NCI-H1417 treated with DMSO at 0.1 percent for 48 hours (cell line): Measurements from ENCODE around the gene MICAL1.

ENCODE experiments used
- DNase-seq: peaks from one replicate; lab custom pipeline; 2025; lab: John Stamatoyannopoulos, UW

The MICAL1 gene

DNA sequence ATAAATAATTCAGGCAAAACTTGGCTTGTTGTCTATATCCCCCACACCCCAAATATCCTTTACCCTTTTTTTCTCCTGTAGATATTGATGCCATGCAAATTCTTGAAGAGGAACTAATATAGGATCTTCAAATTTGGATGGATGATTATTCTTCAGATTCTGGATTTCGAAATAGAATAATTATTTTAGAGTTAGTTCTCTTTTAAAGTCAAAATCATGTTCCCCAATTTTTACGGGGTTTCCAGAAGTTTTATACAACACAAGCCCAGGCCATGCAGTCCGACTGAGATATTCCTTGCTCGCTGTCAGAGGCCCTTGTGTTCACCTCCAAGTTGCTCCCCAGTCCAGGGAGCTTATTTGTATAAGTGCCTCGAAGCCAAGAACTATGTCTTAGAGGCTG lies 19.5 kb downstream of the MICAL1 start:
- no peak for DNase-seq

DNA sequence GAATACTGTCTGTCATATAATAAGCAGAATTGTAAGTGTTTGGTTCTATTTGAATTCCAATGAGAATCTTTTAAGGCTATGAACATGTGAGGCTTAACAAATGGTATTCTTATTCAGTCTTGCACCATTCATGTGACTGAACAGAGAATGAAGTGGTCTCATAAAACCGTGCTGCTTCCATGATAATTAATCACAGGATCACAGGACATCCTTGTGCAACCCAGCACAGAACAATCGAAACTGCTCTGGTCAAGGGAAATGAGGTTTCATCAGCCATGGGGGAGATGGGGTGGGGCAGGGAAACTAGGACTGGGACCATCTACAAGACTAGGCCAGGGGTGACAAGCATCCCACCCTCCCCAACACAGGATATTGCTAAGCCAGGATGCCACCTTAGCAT lies 21.1 kb downstream of the MICAL1 start:
- DNase-seq = no peak

DNA sequence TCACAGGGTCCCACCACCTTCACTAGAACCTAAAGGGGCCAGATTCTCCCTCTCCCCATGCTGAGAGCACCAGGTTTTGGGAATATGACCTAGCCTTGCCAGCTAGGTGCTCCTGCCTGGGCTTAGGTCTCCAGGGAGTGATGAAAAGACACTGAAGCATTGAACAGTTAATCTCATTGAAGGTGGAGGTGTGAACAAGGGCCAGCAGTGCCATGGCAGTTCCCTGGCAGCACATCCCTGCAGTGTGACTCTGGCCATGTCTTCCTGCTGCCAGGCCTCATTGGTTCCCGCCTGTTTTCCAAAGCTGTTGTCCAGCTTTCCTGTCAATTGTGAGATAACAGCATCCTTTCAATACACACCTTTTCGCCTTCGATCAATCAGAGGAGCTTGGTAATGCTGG lies 26.1 kb downstream of the MICAL1 start:
- no peak for DNase-seq

DNA sequence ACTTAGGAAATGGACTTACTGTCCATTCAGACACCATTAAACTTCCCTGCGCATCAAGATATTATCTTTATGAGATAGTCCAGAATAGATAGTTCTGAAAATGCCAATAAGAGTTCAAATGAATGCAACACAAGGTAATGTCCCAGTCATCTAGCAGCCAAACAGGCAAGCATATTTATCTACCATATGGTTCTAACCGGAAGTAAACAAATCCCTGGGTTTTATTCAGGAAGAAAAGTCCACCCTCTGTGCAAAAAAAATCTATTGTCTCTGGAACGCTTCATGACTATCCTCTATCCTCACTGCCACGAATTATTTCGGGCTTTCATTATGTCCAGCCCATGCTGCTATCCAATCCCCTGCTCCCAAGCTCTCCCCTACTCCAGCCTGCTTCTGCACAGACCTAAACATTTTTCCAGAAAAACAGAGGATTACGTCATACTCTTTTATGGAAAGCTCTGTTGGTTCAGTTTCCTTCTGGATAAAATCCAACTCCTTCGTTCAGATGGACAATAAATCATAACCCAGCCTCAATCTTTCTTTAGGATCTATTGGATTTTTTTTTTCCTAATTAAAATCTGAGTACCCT lies 26.6 kb downstream of the MICAL1 start:
- no peak for DNase-seq

DNA sequence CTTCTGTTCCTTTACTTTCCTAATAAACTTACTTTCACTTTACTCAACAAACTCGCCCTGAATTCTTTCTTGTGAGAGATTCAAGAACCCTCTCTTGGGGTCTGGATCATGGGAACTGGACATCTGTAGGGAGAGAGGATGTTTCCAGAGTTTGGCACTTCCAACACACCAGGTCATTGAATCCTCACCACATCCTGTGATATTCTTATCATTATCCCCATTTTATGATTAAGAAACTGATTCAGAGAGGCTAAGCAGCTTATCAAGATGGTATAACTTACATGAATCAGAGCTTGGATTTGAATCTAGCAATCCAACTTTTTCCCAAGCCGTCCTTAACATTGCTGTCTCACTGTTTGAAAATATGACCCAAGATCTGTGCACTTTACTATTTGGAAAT lies 30.6 kb downstream of the MICAL1 start:
- no peak for DNase-seq

DNA sequence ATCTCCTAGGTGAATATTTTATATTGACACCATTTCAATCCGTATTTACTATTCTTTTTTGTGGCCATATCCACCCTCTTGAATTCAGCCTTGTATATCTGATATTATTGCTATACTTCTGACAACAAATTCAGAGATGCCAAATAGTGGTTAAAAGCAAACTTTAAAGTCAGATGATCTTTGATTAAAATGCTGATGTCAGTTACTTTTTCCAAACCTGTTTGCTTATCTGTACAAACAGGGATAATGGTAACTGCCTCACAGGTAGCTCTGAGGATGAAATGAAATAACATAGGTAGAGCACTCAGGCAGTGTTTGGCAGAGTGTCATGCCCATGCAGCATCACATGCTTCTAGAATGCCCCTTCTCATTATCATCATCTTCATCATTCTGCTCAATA lies 34.4 kb downstream of the MICAL1 start:
- DNase-seq = no peak

DNA sequence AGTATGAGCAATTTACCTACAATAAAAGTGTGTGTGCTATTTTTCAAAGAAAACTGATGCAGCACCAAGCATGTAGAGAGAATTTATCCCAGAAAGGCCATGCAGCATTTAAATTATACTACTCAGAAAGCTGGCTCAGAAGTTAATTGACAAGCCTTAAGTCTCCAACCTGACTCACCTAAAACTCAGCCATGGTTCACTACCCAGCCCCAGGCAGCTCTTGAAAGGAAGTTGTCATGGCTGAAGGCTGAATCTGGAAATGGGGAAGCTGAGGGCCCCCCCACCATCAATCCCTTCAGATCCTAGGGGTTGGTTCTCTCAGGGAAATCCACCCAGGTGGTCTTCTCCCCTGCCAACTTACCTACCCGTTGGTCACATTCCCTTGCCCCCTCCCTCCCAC lies 34.8 kb downstream of the MICAL1 start:
- DNase-seq = no peak

DNA sequence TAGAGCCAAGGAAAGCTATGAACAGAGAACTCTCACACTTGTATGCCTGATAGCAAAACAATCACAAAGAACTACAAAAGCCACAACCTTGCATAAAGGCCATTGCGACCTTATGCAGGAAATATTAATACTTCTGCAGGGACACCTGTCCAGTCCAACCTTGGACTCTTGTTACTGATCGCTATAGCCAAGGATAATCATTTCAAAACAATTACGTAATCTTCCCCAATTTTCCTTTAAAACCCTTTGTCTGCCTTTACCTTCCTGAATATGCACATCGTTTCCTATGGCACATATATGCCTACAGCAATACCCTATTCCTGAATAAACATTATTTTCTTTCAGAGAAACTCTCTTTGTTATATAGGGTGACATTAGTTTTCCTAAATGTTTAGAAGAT lies 37.9 kb downstream of the MICAL1 start:
- DNase-seq = no peak

DNA sequence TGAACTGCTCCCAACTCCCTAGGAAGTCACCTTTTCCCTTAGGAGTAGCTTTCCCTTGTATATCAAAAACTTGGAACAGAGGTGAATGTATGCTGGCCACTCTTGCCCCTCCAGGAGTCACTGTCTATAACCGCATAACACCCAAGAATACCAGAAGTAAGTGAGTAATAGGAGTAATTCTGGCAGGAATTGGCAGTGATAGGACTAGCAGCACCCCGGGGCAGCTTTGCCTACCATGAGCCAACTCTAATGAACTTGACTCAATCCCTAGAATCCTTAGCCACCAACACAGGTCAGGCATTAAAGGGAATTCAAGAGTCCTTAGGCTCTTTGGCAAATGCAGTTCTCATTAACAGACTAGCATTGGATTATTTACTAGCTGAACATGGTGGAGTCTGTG lies 44.5 kb downstream of the MICAL1 start:
- DNase-seq = no peak

DNA sequence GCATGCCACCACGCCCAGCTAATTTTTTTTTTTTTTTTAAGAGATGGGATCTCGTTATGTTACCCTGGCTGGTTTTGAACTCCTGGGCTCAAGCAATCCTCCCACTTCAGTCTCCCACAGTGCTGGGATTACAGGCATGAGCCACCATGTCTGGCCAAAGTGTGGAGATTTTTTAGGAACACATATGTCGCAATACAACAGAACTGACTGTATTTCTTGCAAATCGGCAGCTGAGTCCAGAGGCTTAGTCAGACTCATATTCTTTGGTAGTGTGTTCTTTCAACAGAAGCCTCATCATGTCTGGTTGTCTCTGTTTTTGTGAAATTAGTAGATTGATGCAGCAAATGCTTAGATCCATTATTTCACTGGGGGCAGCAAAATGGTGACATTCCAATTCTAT lies 49.4 kb downstream of the MICAL1 start:
- DNase-seq = no peak

DNA sequence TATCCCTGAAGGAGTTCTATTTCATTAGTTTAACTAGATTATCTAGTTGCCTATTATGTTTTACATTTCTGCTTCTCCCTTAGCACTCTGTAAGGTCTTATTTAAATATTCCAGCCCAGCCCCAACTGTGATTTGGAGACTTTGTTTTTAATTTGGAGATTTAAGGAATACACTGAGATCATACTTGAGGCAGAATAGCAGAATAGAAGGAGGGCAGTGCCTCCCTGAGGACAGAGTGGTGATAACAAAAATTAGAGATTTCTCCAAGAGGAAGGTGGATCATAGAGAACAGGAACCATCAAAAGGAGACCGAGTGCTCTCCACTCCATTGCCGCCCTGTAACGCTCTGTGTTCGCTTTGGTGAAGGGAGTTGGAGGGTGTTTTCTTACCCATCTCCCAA lies 58.6 kb downstream of the MICAL1 start:
- DNase-seq = no peak

DNA sequence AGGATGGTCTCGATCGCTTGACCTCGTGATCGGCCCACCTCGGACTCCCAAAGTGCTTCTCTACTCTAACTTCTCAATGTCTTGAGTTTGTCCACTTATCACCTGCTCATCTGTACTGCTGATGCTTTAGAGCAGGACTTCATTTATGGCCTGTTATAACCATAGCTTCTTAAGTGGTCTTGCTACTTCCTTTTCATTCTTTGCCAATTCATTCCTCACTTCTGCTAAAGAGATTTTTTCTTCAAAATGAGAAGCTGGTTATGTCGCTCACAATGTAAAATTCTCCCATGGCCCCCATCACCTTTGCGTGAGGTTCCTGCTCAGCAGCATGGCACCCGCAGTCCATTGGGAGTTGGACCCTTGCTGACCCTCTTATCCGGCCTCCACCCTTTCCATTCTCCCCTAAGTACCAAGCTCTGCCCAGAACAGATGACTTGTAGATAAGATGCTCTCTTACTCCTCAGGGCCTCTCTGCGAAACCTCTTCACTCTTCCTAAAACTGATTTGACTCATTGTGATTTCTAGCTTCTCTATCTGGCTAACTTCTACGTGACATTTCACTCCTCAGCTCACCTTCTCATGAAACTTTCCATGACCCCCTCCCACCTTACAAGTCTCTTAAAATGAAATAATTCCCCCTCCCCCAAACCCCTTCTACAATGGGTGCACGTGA lies 59.4 kb downstream of the MICAL1 start:
- no peak for DNase-seq
